WTC11 (cell line): ENCODE measurements around the gene PPP4R4. TPM values are rescaled to one million over a fixed set of nuclear protein-coding genes. Genes with fewer than 3 reads are reported as not detected.

Source experiments
- ATAC-seq: fragments of 200-7000 bp; cut with Tn5 transposase; 2 replicates; pipeline ENCODE4 v1.10.0; 2021; ENCODE audit warnings: mild to moderate bottlenecking, moderate library complexity
- CTCF ChIA-PET: fragments of 300-600 bp; sonication (Branson Sonifier 250); formaldehyde crosslinking; loops from one replicate; lab custom pipeline; 2021; ENCODE audit warnings: antibody characterized with exemption; lab: Charles Lee
- POLR2A ChIA-PET: fragments of 350-600 bp; sonication (Branson Sonifier 250); formaldehyde crosslinking; loops from one replicate; lab custom pipeline; 2021; ENCODE audit warnings: antibody characterized with exemption; lab: Charles Lee
- DNase-seq: peaks from one replicate; pipeline ENCODE4 v3.0.0; 2021; ENCODE audit warnings: low spot score
- H3K27ac Mint-ChIP-seq: 2 replicates; pipeline ENCODE4 v1.8.0; 2021; ENCODE audit warnings: mixed read lengths
- H3K27me3 Mint-ChIP-seq: 2 replicates; pipeline ENCODE4 v1.8.0; 2021; ENCODE audit warnings: low read depth, mild to moderate bottlenecking, moderate library complexity, mixed read lengths
- H3K36me3 Mint-ChIP-seq: 2 replicates; pipeline ENCODE4 v1.8.0; 2021; ENCODE audit warnings: mixed read lengths
- H3K4me1 Mint-ChIP-seq: 2 replicates; pipeline ENCODE4 v1.8.0; 2022; ENCODE audit warnings: mixed read lengths
- H3K4me3 Mint-ChIP-seq: 2 replicates; pipeline ENCODE4 v1.8.0; 2021; ENCODE audit warnings: mild to moderate bottlenecking, moderate library complexity, mixed read lengths
- H3K9me3 Mint-ChIP-seq: 2 replicates; pipeline ENCODE4 v1.8.0; 2021; ENCODE audit warnings: mixed read lengths
- ATF1 ChIP-seq: sonication (generic); formaldehyde crosslinking; IDR thresholded peaks from 2 replicates; pipeline ENCODE4 v1.8.1; 2023; ENCODE audit warnings: mild to moderate bottlenecking, moderate library complexity, missing genetic modification reagents
- CREB1 ChIP-seq: sonication (generic); formaldehyde crosslinking; IDR thresholded peaks from 2 replicates; pipeline ENCODE4 v1.8.0; 2023; ENCODE audit warnings: mild to moderate bottlenecking, missing genetic modification reagents
- ESRRA ChIP-seq: sonication (generic); formaldehyde crosslinking; IDR thresholded peaks from 2 replicates; pipeline ENCODE4 v1.8.1; 2022; ENCODE audit warnings: mild to moderate bottlenecking, missing genetic modification reagents, borderline replicate concordance
- ETV6 ChIP-seq: sonication (generic); formaldehyde crosslinking; IDR thresholded peaks from 2 replicates; pipeline ENCODE4 v1.8.1; 2022; ENCODE audit warnings: mild to moderate bottlenecking, missing genetic modification reagents
- FOXJ3 ChIP-seq: sonication (generic); formaldehyde crosslinking; IDR thresholded peaks from 2 replicates; pipeline ENCODE4 v1.9.0; 2021; ENCODE audit warnings: missing genetic modification reagents, mild to moderate bottlenecking, borderline replicate concordance
- JAZF1 ChIP-seq: fragments of 250-450 bp; sonication (Bioruptor Pico); IDR thresholded peaks from 2 replicates; pipeline ENCODE4 v1.9.0; 2021; ENCODE audit warnings: moderate library complexity, mild to moderate bottlenecking, inconsistent platforms
- NFYB ChIP-seq: sonication (generic); formaldehyde crosslinking; conservative IDR thresholded peaks from 2 replicates; pipeline ENCODE4 v1.8.0; 2022; ENCODE audit warnings: low read depth, missing genetic modification reagents
- RELA ChIP-seq: sonication (generic); formaldehyde crosslinking; IDR thresholded peaks from 2 replicates; pipeline ENCODE4 v1.8.1; 2022; ENCODE audit warnings: missing genetic modification reagents, mild to moderate bottlenecking, borderline replicate concordance
- ZNF263 ChIP-seq: sonication (generic); formaldehyde crosslinking; IDR thresholded peaks from 2 replicates; pipeline ENCODE4 v1.8.1; 2022; ENCODE audit warnings: low read depth, mild to moderate bottlenecking, moderate library complexity, missing genetic modification reagents
- ZNF317 ChIP-seq: sonication (generic); formaldehyde crosslinking; IDR thresholded peaks from 2 replicates; pipeline ENCODE4 v1.8.1; 2023; ENCODE audit warnings: low read depth, mild to moderate bottlenecking, moderate library complexity, missing genetic modification reagents, borderline replicate concordance
- total RNA-seq: library from RNA; stranded (reverse); gene quantifications from 3 replicates; pipeline ENCODE4 v1.2.3, GENCODE V29; 2021
- TF ChIP-seq, protein P1 (sequence below): sonication (generic); formaldehyde crosslinking; IDR thresholded peaks from 2 replicates; pipeline ENCODE4 v1.8.0; 2023; ENCODE audit warnings: missing genetic modification reagents, mild to moderate bottlenecking, borderline replicate concordance
- TF ChIP-seq, protein P2 (sequence below): sonication (generic); formaldehyde crosslinking; IDR thresholded peaks from 2 replicates; pipeline ENCODE4 v1.8.0; 2023; ENCODE audit warnings: mild to moderate bottlenecking, missing genetic modification reagents
- TF ChIP-seq, protein P3 (sequence below): fragments of 200-600 bp; IDR thresholded peaks from 2 replicates; pipeline ENCODE4 v1.8.0; 2022; ENCODE audit warnings: antibody characterized with exemption
- TF ChIP-seq, protein P4 (sequence below): fragments of 250-450 bp; sonication (Bioruptor Pico); IDR thresholded peaks from 2 replicates; pipeline ENCODE4 v1.9.0; 2021; ENCODE audit warnings: moderate library complexity, mild to moderate bottlenecking, inconsistent platforms, borderline replicate concordance
- TF ChIP-seq, protein P5 (sequence below): sonication (generic); formaldehyde crosslinking; IDR thresholded peaks from 2 replicates; pipeline ENCODE4 v1.8.1; 2023; ENCODE audit warnings: mild to moderate bottlenecking, missing genetic modification reagents, moderate library complexity
- TF ChIP-seq, protein P6 (sequence below): sonication (generic); formaldehyde crosslinking; IDR thresholded peaks from 2 replicates; pipeline ENCODE4 v1.8.1; 2023; ENCODE audit warnings: mild to moderate bottlenecking, missing genetic modification reagents

PPP4R4 gene
- total RNA-seq, 1 experiment from 2014 or later, result 9.6 TPM

DNA sequence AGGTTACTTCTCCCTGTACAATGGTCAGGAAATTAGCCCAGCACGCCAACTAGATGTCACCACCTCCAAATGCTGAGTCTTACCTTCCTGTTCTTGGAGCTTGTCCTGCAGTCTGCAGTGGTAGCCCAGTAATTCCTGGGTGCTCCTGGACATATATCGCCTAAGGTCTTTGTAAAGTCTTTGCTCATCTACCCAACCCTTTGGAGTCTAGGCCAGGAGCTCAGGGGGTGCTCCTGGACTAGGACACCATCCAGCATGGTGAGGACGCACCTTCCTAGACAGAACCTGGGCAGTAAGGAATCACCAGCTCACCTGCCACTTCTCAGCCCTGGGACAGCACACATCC lies 118.4 kb downstream of the PPP4R4 start:
- Mint-ChIP-seq H3K27ac (no peak overlapping the region), H3K36me3 (no peaks in the 10 kb centered on the region), H3K4me1 (0 out of 2 replicates have a peak, but pooled peaks cover 3% of the 10 kb centered on the region), H3K9me3 (peaks cover 6% of the 10 kb centered on the region), H3K27me3 (no peaks in the 10 kb centered on the region), H3K4me3 (no peak overlapping the region)
- ATAC-seq (no peak), DNase-seq (no peak)
- POLR2A ChIA-PET, result no interaction called here
- CTCF ChIA-PET, result interaction anchor here (1.5 kb wide), 1 partner anchor 156 kb away, joined by 8 read pairs; no protein-coding TSS in a partner anchor
- no peak for TF ChIP-seq ATF1 (CRISPR knock-in tag)
- TF ChIP-seq, protein P1, sequence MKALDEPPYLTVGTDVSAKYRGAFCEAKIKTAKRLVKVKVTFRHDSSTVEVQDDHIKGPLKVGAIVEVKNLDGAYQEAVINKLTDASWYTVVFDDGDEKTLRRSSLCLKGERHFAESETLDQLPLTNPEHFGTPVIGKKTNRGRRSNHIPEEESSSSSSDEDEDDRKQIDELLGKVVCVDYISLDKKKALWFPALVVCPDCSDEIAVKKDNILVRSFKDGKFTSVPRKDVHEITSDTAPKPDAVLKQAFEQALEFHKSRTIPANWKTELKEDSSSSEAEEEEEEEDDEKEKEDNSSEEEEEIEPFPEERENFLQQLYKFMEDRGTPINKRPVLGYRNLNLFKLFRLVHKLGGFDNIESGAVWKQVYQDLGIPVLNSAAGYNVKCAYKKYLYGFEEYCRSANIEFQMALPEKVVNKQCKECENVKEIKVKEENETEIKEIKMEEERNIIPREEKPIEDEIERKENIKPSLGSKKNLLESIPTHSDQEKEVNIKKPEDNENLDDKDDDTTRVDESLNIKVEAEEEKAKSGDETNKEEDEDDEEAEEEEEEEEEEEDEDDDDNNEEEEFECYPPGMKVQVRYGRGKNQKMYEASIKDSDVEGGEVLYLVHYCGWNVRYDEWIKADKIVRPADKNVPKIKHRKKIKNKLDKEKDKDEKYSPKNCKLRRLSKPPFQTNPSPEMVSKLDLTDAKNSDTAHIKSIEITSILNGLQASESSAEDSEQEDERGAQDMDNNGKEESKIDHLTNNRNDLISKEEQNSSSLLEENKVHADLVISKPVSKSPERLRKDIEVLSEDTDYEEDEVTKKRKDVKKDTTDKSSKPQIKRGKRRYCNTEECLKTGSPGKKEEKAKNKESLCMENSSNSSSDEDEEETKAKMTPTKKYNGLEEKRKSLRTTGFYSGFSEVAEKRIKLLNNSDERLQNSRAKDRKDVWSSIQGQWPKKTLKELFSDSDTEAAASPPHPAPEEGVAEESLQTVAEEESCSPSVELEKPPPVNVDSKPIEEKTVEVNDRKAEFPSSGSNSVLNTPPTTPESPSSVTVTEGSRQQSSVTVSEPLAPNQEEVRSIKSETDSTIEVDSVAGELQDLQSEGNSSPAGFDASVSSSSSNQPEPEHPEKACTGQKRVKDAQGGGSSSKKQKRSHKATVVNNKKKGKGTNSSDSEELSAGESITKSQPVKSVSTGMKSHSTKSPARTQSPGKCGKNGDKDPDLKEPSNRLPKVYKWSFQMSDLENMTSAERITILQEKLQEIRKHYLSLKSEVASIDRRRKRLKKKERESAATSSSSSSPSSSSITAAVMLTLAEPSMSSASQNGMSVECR (CRISPR knock-in tag), result no peak
- TF ChIP-seq RELA (CRISPR knock-in tag), result no peak
- TF ChIP-seq CREB1 (CRISPR knock-in tag), result no peak
- no peak for TF ChIP-seq ESRRA (CRISPR knock-in tag)
- no peak for TF ChIP-seq ZNF263
- TF ChIP-seq, protein P2, sequence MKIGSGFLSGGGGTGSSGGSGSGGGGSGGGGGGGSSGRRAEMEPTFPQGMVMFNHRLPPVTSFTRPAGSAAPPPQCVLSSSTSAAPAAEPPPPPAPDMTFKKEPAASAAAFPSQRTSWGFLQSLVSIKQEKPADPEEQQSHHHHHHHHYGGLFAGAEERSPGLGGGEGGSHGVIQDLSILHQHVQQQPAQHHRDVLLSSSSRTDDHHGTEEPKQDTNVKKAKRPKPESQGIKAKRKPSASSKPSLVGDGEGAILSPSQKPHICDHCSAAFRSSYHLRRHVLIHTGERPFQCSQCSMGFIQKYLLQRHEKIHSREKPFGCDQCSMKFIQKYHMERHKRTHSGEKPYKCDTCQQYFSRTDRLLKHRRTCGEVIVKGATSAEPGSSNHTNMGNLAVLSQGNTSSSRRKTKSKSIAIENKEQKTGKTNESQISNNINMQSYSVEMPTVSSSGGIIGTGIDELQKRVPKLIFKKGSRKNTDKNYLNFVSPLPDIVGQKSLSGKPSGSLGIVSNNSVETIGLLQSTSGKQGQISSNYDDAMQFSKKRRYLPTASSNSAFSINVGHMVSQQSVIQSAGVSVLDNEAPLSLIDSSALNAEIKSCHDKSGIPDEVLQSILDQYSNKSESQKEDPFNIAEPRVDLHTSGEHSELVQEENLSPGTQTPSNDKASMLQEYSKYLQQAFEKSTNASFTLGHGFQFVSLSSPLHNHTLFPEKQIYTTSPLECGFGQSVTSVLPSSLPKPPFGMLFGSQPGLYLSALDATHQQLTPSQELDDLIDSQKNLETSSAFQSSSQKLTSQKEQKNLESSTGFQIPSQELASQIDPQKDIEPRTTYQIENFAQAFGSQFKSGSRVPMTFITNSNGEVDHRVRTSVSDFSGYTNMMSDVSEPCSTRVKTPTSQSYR (CRISPR knock-in tag), result no peak
- TF ChIP-seq, protein P3, sequence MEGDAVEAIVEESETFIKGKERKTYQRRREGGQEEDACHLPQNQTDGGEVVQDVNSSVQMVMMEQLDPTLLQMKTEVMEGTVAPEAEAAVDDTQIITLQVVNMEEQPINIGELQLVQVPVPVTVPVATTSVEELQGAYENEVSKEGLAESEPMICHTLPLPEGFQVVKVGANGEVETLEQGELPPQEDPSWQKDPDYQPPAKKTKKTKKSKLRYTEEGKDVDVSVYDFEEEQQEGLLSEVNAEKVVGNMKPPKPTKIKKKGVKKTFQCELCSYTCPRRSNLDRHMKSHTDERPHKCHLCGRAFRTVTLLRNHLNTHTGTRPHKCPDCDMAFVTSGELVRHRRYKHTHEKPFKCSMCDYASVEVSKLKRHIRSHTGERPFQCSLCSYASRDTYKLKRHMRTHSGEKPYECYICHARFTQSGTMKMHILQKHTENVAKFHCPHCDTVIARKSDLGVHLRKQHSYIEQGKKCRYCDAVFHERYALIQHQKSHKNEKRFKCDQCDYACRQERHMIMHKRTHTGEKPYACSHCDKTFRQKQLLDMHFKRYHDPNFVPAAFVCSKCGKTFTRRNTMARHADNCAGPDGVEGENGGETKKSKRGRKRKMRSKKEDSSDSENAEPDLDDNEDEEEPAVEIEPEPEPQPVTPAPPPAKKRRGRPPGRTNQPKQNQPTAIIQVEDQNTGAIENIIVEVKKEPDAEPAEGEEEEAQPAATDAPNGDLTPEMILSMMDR, result no peak
- TF ChIP-seq ZNF317 (CRISPR knock-in tag), result no peak
- TF ChIP-seq, protein P4, sequence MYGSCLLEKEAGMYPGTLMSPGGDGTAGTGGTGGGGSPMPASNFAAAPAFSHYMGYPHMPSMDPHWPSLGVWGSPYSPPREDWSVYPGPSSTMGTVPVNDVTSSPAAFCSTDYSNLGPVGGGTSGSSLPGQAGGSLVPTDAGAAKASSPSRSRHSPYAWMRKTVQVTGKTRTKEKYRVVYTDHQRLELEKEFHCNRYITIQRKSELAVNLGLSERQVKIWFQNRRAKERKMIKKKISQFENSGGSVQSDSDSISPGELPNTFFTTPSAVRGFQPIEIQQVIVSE (CRISPR knock-in tag), result no peak
- TF ChIP-seq JAZF1 (CRISPR knock-in tag), result no peak
- TF ChIP-seq, protein P5, sequence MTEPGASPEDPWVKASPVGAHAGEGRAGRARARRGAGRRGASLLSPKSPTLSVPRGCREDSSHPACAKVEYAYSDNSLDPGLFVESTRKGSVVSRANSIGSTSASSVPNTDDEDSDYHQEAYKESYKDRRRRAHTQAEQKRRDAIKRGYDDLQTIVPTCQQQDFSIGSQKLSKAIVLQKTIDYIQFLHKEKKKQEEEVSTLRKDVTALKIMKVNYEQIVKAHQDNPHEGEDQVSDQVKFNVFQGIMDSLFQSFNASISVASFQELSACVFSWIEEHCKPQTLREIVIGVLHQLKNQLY (CRISPR knock-in tag), result no peak
- TF ChIP-seq FOXJ3 (CRISPR knock-in tag), result no peak
- TF ChIP-seq ETV6 (CRISPR knock-in tag), result no peak
- TF ChIP-seq NFYB (CRISPR knock-in tag), result no peak
- TF ChIP-seq, protein P6, sequence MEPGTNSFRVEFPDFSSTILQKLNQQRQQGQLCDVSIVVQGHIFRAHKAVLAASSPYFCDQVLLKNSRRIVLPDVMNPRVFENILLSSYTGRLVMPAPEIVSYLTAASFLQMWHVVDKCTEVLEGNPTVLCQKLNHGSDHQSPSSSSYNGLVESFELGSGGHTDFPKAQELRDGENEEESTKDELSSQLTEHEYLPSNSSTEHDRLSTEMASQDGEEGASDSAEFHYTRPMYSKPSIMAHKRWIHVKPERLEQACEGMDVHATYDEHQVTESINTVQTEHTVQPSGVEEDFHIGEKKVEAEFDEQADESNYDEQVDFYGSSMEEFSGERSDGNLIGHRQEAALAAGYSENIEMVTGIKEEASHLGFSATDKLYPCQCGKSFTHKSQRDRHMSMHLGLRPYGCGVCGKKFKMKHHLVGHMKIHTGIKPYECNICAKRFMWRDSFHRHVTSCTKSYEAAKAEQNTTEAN (CRISPR knock-in tag), result no peak
